HS-27A (cell line): Measurements from ENCODE around the gene DLG5.

Experiments used
- DNase-seq: peaks from one replicate; pipeline ENCODE4 v3.0.0-alpha.2; 2012; ENCODE audit warnings: low read depth, missing footprints

The DLG5 gene

DNA sequence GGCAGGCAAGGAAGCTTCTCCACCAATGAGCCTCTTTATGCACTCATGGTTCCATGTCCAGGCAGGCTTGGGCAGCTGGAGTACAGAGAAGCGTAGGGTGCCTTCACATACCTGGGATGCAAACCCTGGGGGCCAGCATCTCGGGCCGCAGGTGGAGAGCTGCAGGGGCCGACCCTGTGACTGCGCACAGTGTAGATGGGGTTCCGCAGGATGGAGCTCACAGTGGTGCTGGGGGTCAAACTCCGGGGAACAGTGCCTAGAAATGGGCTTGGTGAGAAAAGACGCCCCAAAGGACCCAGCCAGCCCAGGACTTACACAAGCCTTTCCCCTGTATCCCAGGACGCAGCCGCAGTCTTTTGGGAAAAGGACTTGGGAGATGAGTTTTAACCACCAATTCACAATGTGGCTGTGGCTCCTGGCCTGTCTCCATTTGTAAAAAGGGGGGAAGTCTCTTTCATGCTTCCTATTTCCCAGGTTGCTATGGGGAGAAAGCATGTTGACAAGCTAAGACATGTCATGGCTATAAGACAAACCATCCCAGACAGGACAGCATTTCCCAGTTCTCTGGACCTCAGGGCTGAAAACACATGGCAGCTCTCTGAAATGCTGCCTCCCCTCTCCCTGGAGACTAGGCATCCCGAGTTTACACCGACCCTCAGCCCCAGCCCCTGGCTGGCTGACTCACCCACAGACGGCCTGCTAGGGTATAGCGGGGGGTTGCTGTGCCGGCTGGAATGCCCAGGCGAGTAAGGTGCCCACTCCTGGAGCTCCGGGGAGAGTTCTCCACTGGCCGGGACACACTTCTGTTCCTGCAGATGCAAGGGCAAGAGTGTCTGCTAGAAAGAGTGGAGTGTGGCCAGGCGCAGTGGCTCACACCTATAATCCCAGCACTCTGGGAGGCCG is 107.1 kb downstream of the DLG5 start:
- DNase-seq = no peak

DNA sequence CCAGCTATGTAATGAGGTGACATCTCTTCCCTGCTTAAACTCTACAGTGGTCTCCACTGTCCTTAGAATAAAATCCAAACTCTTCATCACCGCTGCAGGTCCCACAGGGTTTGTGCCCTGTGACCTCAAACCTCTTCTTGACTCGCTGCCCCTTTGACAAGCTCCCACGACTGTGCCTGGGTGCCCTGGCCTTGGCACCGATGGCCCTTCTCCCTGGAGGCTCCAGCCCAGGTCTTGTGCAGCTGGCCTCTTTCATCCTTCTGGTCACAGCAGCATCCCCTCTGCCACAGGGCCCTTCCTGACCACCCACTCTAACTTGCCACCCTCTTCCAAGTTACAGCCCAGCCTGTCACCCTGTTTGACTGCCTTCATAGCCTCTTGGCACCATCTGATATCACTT is 108.2 kb downstream of the DLG5 start:
- no peak for DNase-seq

DNA sequence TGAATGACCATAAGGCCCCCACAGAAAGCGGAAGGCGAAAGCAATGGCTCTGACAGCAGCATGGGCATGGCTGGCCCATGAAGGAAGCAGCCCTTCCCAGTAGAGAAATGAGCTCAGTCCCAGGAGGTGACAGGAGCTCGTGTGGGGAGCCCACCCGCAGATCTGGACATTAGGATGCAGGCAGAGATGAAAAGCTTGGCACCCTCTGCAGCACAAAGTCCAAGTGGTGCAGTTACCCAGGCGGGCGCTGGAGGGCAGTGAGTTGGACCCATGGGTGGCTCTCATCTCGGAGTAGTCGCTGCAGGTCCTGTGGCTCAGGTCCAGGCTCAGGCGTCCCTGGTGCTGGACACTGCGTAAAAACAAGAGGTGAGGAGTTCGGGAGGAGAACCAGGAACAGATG is 109.0 kb downstream of the DLG5 start:
- DNase-seq = no peak

DNA sequence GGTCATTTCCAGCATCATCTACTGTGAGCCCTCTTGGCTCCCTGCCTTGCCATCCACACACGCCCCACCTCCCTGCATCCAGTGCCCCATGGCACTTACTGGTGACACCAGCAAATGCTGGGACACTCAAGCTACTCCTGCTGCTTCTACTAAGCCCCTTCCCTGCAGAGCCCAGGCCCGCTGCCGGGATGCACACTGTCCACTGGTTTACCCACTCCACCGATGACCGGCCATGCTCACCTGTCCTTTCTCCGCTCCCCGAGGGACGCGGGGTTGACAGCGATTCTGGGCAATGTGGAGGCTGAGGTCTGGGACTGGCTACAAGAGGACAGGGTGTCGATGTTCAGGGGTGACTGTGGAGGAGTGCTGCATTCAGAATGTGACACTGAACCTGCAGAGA is 110.2 kb downstream of the DLG5 start:
- no peak for DNase-seq

DNA sequence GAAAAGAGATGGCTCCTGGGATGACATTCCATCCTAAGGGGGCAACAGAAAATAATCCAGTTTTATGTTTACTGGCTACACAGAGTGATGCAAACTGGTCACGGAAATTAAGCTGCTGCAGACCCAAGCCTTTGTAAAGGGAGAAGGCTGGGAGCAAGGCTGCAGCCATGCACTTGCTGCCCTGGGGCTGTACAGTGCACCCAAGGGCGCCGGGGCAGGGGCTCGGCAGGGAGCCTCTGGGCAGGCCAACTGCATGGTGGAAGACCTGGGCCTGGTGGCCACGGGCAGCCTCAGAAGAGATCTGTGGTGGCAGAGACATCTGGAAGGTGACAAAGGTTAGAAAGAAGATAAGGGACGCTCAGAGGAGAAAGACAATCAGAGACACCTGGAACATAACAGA is 113.8 kb downstream of the DLG5 start:
- DNase-seq = no peak

DNA sequence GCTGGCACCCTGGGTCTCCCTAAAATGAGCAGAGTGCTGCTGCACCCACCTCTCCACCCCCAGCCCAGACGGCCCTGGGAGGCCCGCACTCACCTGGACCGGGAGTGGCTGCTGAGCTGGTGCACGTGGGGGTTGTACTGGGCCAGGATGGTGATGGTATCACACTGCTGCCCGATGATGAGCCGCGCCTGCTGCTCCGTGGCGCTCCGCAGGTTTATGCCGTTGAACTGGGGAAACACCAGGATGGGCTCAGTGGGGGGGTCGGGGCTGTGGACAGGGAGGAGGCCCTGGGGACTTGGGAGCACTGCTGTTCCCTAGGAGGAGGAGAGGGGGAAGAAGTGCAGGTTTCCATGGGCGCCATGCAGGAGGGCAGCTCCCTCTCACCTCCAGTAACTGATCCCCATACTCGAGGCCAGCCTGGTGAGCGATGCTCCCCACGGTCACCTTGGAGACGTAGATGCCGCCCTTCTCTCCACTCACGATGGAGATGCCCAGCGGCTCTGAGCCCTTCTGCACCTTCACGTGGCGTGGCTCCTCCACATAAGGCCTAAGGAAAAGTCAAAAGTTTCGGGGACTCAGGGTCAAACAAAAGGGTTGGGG is 114.6 kb downstream of the DLG5 start:
- no peak for DNase-seq

DNA sequence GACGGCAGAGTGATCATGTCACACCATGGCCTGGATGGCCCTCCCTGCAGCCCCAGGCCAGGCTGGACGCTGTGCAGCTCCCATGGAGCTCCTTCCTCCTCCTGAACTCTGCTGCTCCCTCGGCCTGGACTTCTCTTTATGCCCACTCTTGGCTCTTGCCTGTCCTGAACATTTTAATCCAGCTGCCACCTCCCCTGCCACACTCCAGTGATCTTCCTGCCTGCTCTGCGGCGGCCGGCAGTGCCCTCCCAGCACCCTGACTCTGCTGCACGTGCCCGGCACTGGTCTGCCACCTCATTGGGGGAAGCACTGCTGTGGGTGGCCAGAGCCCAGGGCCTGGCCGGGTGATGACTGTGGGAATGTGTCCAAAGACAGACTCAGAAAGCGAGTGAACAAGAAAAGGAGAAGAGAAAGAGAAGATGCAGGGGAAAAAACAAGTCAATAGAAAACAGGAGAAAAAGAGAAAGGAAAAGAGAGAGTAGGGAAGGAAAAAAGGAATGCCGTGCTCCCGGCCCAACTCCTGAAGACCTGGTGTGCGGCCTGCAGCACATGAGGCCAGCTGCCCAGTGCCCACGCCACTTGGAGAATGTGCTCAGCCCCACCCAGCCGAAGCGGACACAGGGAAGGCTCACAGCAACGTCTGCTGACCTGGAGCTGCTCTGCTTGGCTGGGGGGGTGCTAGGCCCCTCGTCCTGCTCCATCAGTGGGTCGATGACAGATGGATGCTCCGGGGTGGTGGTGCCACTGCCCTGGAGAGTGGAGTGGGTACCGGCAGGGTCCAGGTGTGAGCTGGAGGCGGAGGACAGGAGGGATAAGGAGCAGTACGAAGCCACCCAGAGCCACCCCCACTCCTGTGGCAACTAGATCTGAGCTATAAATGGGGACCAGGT is 115.9 kb downstream of the DLG5 start:
- DNase-seq = no peak

DNA sequence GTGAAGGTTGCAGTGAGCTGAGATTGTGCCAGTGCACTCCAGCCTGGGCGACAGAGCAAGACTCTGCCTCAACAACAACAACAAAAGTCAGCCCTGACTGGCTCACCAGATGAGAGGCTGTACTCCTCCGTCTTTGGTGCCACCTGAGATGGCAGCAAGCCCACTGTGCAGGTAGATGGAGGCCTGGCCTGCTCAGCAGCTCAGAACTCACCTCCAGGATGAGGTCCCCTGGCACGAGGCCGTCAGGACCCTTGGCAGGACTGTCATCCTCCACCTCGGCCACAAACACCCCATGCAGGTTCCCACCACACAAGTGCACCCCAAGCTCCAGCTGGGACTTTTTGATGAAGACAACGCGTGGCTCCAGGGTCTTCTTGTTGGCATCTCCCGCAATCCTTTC is 117.2 kb downstream of the DLG5 start:
- DNase-seq = no peak

DNA sequence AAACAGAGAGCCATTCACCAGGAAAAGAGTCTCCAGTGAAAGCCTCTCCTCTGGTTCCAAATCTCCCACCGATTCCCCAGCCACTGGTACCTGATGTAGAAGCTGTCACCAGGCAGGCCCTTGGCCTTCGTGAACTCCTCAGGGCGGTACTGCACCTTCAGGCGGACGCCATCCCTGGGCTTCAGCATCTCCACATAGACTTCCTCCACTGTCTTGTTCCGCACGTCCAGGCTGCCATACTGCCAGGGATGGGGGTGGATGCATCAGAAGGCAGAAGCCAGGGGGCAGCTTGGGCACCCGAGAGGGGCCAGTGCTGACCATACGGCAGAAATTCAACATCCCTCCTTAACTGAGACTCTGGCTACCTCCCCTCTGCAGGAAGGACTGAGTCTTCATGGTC is 118.8 kb downstream of the DLG5 start:
- no peak for DNase-seq

DNA sequence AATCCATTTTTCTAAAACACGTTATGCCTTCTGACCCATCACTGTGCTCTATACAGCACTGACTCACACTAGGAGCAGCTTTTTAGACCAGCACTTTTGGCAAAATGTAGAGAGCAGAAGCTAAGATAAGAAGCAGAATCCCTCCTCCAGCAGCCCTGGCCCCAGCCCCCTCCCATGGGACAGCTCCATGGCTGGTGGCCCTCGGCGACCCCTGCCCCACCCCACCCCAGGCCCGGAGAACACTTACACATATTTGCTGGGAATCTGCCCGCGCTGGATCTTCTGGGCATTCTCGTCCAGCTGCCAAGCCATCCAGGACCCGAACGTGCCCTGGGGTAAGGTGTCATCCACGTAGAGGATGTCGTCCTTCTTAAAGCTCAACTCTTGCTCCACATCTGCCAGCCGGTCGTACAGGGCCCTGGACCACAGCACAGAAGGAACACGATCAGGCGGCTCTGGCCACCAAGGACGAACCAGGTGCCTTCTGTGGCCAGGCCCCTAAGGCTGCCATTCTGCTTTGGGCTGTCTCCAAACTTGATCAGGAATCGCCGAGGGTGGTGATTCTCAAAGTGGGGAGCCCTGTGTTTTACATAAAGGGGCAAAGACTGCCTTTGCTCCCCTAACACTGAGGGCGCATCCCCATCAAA is 119.9 kb downstream of the DLG5 start:
- no peak for DNase-seq

DNA sequence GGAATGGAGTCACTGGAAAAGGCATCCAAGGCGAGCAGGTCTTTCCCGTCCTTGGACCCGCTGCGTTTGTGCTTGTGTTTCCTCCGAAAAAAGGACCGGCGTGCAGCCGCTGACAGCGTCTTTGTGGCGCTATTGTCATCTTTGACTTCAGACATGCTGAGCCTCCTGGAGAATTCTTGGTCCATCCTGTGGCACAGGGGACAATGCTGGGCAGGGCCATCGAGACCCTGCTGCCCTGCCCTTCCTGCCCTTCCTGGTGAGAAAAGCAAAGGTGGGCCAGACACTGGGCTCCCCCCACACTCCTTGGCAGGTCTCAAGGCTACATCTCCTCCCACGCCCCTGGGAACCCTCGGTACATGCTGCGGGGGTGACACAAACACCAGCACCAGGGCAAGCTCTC is 120.9 kb downstream of the DLG5 start:
- no peak for DNase-seq

DNA sequence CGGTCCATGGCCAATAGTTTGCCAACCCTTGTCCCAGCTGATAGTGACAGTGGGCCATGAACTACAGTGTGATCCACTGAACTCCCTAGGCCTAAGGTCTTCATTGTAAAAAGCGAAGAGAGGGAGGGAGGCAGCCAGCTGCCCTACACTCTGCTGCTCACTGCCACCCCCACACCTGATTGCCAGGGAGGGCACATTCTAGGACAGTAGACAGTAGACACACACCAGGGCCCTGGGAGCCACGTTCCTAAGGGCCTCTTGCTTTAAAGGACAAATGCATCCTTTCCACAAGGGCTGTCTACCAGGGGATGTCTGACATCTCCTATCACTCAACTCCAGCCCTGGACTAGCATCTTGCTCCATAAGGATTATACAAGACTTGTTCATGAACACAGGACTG is 122.2 kb downstream of the DLG5 start:
- DNase-seq = no peak

DNA sequence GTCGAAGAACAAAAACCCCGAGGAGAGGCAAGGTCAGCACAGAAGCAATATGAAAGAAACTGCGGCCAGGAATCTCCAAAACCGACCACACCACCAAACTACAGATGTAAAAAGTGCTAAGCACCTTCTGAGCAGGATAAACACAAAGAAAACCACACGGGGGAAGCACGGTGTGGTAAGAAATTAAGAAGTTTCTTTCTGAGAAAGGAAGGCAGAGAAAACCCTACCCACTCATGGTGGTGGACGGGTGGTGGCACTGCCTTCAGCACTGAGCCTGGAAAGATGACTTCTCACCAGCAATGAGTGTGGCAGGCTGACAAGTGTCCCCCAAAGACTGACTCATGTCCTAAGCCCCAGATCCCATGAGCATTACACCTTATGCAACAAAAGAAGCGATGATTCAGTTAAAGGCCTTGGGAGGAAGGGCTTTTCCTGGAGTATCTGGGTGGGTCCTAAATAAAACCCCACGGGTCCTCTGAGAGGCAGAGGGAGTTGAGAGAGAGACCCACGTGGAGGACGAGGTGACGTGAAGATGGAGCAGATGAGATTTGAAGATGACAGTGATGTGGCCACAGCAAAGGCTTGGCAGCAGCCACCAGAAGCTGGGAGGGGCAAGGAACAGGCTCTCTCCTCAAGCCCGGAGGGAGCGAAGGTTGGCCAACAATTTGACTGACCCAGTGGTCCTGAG is 124.9 kb downstream of the DLG5 start:
- no peak for DNase-seq

DNA sequence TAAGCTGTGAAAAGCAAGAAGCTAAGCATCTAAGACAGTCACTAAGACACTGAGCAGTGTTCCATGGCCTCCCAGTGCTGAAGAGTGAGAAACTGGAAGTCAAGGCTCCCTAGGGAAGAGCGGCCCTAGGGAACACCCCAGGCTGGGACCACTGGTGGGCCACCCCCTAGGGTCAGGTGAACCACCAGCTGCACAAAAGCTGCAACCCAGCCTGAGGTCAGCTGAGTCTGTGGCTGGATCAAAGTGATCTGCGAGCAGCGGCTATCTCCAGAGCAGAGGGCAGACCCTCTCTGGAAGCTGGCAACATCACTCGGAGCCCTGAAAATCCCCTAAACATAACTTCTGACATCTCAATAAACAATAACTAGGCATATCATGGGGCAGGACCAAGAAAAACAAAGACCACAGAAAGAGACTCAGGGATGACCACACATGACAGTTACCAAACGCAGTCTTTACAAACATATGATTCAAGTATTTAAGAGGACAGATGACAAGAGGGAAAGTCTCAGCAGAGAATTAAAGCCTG is 125.8 kb downstream of the DLG5 start:
- no peak for DNase-seq

DNA sequence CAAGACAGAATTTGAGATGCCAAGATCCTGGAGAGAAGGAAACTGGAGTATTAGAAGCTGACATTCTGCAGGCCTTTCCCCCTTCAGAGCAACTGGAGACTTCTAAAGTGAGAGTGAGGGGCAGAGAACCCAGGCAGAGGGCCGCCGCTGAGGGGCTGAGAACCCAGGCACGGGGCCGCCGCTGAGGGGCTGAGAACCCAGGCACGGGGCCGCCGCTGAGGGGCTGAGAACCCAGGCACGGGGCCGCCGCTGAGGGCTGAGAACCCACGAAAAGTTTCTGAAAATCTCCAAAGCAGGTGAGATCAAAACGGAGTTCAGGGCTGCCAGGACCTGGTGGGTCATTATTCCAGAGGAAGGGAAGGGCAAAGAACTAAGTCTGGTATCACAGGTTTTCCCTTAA is 126.2 kb downstream of the DLG5 start:
- no peak for DNase-seq

DNA sequence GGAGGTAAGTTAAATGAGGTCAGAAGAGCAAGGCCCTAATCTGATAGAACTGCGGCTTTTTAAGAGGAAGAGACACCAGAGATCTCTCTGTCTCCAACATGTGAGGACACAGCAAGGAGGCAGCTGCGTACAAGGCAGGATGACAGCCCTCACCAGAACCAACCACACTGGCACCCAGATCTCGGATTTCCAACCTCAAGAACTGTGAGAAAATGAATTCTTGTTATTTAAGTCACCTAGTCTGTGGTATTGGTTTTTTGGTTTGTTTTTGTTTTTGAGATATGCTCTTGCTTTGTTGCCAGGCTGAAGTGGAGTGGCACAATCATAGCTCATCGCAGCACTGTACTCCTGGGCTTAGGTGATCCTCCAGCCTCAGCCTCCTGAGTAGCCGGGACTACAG is 127.2 kb downstream of the DLG5 start:
- DNase-seq = no peak

DNA sequence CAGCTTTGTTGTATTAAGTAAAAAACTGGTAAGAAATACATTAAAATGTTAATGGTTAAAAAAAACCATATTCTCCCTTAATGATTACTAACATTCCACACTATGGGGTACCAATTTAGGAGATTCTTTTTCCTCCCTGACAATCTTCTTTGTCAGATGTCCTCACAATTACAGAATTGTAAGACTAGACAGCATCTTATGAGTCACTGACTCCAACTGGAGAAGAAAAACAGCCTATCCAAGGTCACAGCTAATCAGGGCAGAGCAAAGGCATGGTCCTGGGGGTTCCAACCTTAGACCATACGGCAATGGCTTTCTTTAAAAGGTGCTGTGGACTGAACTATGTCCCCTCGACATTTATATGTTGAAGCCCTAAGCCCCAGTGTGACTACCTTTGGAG is 127.6 kb downstream of the DLG5 start:
- DNase-seq = no peak

DNA sequence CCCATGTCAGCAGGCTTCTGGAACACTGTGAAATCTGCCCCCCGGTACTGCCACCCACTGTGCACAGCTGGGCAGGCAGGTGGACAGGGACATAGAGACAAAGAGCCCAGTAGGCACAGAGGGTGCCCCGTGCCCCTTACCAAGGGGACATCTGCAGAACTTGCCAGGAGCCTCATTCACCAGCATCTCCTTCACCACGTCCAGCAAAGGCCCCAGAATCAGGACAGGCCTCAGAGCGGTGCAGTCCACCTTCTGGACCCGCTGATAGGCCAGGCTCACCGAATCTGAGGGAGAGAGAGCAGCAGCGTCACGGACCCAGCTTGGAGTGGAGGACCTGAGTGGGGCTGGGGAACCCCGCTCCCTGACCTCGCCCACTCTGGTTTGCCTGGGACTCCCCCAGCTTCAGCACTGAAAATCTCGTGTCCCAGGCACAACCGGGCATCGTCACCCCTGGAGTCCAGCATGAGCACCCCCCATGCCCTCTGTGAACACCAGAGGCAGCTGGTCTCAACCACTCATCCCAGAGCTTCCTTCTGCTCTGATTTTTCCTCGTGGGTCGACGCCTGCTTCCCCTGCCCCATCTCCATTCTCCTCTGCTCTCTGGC is 130.1 kb downstream of the DLG5 start:
- DNase-seq = no peak

DNA sequence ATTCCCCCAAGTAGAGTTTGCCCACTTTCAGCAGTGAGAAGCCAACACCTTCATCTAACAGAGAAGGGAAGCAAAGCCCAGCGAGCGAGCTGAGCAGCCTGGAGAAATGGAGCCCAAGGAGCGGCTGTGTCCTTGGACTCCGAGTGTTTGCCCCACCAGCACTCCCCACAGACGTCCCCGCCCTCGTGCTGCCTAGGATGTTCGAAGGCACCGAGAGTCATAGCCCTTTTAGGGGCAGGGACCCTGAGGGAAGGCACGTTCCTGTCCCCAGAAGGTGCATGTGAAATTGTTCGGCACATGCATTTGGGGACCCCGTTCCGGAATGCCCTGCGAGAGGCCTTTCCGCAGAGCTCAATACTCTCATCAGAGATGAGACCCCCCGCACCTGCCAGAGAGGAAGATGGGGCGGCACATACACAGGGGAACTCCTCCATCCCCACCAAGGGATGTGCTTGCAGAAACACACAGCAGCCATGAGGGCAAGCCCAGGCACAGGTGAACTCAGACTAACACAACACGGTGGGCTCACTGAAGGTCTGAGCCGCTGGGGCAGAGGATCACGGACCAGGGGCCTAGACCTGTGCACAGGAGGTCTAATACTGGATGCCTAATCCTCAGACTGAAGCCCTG is 131.0 kb downstream of the DLG5 start:
- DNase-seq = no peak
